ENCODE measurements around the gene TCFL5.
A peak's percentile ranks its signal among the peaks of the same experiment; 100 is the strongest.

The TCFL5 gene

DNA sequence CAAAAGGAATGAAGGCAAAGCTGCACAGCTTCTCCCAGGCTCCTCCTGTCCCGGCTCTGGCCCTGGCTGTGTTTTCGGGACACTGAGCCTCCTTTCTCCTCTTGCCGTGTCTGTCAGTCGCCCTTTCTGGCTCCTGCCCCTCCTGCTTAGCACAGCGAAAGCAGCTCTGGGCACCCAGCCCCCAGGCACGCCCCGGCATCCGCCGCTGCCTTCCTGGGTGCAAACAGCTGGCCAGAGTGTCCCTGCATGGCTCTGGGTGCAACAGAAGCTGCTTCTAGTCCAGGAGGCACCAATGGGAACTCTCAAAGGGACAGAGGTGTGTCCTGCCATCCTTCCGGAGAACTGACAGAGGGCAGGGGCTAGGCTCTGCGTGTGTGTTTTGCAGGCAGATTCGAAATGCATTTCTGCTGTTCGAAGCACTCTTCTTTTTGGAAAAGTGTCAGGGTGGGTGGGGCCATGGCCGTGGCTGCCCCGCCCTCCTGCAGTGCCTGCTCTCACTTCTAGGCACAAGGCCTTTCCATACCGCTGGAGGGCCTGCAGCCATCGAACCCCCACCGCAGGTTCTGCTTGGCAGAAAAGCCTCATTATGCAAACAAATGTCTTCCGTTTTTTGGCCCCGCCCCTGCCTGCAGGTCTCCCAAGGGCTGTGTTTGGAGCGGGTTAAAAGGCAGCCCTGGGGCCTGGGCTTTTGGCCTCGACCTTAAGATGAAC lies 29.3 kb downstream of the TCFL5 start:
- DNase-seq: no peak

DNA sequence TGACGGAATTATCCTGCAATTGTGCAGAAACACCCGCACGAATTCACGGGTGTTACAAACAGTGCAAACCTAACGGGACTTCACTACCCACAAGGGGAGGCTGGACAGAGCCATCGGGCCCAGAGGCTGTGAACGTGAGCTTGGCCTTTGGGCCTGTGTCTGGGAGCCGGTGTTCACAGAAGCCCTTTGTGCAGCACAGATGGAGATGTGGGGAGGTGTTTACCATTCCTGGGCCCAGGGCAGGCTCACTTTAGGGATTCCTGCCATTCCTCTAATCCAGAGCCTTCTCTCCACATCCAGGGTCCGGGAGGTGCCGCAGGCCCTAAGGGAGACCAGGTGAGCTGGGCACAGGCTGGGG lies 29.8 kb downstream of the TCFL5 start:
- no peak for DNase-seq

DNA sequence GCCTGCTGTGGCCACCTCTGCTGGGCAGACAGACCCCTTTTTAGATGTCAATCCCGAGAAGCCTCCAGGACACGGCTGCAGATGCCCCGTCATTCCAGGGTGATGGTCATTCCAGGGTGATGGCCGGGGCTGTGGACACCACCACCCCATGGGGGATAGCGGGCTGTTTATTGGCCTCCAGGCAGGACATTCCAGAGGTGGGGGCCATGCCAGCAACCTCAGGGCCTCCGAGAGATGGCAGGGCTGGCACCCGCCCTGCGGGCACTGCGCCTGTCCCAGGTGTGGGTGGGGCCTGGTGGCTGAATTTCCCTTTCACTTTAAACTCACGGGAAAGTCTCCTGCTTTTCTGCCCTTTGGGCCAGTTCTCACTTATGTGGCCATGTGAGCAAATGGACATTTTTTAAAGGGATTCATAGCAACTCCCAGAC lies 30.2 kb downstream of the TCFL5 start:
- DNase-seq: no peak

DNA sequence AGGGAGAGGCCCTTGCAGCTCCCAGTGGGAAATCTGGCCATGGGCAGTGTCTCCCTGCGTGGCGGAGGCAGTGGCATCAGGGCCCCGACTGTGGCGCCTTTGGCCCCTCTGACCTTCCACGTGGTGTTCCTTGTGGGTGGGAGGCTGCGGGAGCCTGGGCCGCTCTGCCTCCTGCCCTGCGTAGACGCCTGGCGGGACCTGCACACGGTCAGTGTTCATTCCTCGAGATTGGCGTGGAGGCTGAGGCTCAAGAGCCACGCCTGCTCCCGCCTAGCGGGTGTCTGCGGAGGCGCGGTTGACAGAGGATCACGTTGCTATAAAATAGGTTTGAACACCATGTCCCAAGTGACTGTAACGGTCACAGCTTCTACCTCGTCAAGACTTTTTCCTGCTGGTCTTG lies 30.8 kb downstream of the TCFL5 start:
- no peak for DNase-seq

DNA sequence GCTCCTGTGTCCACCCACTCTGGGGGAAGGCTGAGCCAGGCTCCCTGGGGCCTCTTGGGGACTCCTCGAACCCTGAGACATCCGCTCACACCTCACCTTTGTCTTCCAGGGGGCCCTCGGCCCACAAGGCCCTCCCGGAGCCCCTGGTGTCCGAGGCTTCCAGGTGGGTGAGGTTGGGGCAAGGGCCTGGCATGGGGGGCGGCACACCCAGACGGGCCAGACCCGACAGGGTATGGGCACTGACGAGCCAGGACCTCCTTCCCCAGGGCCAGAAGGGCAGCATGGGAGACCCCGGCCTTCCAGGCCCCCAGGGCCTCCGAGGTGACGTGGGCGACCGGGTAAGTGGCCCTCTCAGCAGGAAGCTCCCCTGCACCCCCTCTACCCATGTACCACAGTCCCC lies 31.4 kb downstream of the TCFL5 start:
- no peak for DNase-seq

DNA sequence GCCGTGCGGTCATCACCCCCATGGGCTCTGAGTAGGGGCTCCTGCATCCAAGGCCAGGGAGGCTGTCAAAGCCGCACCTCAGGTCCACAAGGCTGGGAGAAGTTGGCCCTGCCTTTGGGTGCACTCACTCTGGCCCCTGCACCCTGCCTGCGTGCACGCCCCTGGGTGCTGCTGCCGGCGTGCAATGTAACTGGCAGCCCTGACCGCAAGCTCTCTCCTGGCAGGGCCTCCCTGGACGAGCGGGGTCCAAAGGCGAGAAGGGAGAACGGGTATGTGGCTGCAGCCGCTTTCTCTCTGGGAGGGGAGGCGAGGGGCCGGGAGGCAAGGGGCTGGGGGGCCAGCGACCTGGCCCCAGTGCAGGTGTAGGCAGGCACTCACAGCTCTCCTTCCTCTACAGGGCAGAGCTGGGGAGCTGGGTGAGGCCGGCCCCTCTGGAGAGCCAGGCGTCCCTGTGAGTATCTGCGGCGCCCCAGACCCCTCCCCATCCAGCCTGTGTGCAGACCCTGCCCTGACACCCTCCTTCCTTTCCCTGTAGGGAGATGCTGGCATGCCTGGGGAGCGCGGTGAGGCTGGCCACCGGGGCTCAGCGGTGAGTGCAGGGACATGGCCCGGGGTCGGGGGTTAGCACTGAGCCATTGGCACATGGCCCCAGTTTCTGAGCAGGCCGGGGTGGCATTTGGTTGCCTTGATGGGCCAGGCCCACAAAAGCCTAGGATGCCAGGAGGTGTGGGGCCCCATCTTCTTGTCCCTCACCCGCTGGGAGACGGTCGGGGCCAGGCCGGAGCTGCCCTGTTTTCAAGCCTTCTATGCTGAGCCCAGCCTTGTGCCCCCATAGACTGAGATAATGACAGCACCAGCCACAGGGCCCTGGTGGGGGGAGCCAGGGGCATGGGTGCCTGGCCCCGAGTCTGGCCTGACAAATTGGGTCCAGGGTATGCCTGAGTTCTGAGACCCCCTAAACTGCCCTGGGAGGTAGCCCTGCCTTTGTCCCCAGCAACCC lies 32.1 kb downstream of the TCFL5 start:
- no peak for DNase-seq

DNA sequence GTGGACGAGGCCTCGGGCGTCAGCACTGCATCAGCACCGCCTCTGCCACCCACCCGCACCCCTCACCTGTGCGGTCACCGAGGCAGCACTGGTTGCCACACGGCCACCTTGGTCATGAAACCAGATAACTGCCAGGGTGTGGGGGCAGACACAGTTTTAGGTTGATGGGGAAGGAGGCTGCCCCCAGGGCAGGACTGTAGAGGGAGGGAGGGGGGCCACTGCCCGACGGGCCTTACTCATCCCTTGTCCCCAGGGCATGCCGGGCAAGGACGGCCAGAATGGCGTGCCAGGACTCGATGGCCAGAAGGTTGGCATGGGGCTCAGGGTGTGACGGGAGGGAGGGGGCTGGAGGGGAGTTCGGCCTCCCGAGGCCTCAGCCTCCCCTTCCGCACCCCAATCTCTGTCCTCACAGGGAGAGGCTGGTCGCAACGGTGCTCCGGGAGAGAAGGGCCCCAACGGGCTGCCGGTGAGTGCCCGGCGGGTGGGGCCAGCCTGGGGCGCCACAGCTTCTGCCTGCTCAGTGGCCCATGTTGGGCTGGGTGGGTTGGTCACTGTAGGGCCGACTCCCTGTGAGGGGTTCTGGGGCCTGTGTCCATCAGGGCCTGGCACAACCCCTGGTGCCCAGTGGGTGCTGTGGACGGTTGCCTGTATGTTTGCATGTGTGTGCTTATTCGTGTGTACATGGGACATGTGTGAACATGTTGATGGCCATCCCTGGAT lies 33.0 kb downstream of the TCFL5 start:
- no peak for DNase-seq

DNA sequence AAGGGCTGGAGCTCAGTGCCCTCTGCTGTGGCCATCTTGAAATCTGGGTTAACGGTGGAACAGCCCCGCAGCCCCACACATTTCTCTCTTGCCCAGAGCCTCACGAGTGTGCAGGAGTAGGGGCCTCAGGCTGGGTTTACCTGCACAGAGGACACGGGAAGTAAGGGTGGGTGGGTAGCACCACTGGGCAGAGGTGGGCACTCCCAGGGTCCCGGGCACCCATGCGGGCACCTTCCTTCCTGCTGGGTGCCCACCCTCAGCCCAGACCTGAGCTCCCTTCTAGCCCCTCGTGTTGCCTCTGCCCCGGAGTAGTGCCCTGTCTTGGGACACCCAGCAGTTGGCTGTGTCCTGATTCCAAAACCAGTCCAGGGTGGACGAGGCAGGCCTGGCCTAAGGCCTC lies 33.6 kb downstream of the TCFL5 start:
- no peak for DNase-seq

DNA sequence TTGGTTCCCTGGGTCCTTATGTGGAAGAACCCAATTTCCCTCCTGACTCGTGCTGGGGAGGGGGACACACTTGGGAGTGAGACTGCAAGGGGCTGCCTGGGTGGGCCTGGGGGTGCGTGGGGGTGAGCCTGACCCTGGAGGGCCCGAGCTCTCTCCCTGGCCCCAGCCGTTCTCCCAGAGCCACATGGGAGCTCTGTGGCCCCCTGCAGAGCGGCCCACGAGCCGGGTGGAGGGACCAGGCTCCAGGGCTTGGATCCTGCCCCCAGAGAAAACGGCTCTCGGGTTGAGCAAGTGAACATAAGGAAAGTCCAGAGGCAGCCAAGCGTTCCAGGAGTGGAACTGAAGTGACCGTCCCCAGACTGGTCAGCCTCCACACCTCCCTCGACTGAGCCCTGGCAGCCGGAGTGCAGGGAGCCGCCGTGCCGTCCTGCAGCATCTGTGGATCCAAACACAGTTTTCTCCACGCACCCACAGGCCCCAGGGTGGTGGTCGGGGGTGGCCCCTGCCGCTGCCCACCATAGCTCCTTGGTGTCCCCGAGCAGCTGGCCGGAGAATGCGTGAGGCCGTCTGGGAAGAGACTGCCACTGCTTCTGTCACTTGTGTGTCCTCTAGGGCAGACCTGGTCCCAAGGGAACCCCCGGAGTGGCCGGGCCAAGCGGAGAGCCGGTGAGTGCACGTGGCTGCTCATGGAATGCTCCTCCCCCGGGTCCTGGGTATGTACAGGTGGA lies 34.1 kb downstream of the TCFL5 start:
- DNase-seq: no peak

DNA sequence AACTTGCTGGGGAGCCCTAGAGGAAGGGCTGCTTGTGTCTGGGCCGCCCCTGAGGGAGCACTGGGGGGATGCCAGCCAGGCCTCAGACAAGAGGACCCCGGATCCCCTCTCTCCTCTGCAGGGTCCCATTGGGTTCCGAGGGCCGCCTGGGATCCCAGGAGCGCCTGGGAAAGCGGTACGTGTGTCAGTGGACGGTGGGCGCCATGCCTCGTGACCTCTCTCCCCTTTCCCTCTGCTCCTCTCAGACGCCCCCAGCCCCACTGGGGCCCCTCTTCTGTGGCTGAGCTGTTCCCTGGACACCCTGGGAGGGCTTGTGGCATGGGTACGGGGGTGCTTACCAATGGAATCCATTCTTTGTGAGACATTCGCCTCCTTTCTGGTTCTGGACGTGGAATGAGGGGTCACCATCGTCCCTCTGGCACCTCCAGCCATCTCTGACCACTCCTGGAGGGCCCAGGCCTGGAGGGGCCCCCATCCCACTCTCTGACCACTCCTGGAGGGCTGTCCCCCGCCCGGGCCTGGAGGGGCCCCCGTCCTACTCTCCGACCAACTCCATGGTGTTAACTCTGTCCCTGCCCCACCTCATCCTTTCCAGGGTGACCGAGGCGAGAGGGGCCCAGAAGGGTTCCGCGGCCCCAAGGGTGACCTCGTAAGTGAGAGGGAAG lies 34.8 kb downstream of the TCFL5 start:
- DNase-seq: no peak

DNA sequence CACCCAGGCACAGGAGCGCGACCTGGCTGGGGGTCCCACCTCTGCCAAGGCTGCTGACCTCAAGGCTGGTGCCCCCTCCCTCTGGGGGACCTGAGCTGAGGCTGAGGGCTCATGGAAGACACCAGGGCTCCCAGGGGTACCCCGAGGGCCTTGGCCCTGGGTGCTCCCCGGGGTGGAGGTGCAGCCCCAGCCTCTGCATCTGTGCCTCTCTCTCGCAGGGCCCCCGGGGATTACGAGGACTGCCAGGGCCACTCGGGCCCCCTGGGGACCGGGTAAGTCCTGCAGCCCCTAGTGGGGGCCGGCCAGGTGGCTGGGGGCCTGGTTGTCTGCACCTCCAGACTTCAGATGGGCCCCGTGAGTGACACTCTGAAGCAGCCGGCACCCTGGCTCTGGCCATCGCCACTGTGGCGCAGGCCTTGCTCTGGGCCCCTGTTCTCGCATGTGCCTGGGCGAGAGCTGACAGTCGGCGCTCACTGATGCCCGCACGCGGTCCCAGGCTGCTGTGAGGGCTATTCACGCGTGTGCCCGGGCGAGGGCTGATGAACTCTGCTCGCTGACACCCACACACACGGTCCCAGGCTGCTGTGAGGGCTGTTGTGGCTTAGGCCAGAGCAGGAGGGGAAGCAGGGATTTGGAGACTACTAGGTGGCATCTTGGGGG lies 35.5 kb downstream of the TCFL5 start:
- no peak for DNase-seq

DNA sequence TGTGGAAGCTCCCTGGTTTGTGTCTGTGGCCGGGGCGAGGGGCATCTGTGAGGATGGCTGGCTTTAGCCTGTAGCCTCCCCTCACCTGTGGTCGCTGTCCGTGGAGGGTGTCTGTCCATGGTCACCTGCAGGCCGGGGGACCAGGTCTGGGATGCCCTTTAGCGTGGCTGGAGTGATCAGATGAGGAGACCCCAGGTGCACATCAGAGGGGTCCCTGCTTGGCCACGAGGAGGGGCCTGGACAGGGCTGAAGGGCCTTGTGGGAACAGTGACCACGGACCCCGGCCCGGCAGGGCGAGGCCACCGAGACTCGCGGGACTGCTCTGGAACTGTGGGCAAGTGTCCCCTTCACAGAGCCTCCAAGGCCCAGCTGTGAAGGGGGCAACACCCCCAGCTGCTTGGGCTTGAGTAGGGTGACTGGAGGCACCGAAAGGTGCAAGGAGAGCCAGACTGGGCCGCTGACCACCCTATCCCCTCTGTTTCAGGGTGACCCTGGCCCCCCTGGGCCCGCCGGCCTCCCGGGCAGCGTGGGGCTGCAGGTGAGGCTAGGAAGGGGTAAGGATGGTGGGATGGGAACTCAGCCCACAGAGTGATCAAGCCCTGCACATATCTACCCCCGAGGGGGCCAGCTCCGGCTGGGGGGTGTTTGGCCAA lies 36.2 kb downstream of the TCFL5 start:
- no peak for DNase-seq

DNA sequence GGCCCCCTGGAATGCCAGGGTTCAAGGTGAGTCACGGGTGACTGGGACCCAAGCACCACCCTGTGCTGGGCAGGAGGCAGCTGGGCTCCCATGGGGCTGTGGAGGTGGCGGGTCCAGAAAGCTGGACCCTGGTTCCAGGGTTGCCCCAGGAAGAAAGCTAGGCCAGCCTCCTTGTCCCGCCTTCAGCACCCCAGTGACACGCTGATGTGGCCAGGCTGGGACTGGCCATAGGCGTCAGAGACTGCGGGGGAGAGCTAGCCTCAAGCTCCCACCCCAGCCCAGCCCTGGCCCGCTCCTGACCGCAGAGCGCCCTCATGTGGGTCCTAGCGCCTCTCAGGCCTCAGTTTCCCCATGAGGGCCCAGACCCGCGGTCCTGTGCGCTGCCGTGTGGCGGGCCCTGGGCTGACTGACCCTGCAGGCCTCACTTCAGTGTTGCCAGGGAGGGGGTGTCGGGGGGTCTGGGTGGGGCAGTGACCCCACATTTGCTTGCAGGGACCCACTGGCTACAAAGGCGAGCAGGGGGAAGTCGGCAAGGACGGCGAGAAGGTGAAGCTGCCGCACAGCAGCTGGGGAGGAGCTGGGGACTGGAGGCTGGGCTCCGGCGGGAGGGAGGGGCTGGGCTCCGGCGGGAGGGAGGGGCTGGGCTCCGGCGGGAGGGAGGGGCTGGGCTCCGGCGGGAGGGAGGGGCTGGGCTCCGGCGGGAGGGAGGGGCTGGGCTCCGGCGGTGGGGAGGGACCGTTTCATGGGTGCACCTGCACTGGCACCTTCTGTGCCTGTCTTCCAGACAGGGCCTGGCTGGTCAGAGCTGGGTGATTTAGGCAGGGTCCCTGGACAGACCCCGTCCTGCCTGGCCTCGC lies 36.9 kb downstream of the TCFL5 start:
- DNase-seq: peak; percentile 17

DNA sequence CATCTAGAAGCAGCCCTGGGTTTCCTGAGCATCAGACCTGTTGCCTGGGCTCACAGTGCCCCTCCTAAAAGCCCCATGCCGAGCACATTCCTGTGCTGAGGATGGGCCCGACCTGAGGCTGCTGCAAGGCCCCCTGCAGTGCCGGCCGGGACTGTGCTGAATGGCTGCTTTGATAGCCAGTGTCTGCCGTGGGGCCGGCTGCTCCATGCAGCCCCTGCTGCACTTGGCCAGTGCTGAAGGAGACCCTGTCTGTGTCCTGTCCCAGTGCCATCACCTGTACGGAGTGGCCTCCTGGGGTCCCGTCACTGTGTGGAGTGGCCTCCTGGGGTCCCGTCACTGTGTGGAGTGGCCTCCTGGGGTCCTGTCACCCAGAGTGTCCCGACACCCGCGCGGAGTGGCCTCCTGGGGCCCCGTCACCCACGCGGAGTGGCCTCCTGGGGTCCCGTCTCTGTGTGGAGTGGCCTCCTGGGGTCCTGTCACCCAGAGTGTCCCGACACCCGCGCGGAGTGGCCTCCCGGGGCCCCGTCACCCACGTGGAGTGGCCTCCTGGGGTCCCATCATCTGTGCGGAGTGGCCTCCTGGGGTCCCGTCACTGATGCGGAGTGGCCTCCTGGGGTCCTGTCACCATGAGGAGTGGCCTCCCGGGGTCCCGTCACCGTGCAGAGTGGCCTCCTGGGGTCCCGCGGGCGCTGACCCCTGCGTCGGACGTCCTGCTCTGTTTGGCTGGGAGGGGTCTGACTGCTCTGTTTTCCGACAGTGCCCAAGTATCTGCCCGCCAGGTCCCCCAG lies 37.7 kb downstream of the TCFL5 start:
- no peak for DNase-seq

DNA sequence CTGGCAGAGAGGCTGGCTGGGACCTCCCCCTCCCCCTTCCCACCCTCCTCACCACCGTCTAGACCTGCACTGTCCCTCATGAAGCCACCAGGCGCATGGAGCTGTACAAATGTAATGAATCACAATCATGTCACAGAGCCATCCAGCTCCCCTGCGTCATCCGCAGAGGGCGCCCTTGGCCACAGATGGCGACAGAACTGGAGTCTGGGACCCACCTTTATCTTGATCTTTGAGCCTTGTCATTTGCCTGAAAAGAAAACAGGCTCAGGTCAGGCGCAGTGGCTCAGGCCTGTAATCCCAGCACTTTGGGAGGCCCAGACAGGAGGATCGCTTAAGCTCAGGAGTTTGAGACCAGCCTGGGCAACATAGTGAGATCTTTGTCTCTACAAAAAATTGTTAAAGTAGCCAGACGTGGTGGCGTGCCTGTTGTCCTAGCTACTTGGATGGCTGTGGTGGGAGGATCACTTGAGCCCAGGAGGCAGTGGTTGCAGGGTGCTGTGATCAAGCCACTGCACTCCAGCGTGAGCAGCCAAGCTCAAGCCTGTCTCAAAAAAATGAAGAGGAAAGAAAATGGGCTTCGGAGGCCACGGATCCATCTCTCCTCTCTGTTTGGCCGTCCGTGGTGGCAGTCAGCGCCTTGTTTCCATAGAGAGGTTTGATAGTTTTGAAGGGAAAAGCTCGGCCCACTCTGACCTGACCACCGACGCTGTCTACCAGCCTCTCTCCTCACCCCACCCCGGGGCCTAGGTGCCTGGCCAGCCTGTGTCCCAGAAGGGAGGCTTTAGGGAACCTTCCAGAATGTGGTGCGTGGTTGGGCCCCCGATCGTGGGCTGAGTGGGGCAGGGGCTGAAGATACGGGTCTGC lies 38.6 kb downstream of the TCFL5 start:
- DNase-seq: no peak

DNA sequence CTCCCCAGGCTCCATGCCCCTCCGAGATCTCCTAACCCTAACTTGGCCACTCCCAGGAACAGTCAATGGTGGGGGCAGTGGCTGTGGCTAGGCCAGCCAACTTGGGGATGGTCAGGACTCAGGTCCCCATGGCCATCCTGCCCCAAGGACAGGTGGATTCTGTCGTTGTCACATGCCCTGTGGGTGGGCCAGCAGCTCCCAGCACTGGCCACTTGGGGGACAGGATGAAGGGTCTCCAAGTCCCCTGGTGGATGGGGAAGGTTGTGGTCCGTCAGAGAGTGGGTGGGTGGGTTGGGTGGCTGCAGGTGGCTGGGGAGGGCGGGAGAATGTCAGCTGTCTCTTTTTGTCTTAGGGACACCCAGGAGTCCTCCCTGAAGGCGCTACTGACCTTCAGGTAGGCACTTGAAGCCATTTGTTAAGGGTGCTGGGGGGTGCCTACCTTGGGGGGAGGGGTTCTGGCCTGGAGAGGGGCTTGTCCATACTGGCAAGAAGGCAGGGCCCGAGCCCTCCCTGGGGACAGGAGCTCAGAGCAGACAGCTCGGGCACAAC lies 39.3 kb downstream of the TCFL5 start:
- DNase-seq: no peak

DNA sequence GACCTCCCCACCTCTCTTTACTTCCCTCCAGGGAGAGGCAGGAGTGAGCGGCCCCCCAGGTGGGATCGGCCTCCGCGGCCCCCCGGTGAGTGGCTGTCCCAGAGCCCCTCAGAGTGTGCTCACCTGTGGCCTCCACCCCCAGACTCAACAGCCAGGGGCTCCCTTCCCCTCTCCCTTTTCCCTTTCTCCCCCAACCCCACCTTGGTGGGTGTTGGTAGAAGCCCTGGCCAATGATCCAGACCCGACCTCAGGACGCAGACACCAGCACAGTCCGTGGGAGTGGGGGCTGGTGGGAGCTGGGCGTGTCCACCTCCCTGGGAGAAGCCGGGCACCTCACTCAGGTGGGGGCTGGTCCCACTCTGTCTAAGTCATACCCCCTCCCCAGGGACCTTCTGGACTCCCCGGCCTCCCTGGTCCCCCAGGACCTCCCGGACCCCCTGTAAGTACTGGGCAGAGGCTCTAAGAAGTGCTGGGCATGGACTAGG lies 39.9 kb downstream of the TCFL5 start:
- DNase-seq: no peak

Data from NCI-H2227 treated with DMSO at 0.1 percent for 48 hours (cell line).